ENCODE measurements around the gene DEPDC4. TPM values are rescaled to one million over a fixed set of nuclear protein-coding genes. Genes with fewer than 3 reads are reported as not detected.

Gene DEPDC4
- total RNA-seq, 5 donors from 2014 or later (not counting 1 experiment from before 2014, with no cell fraction given) = 0.38 to 0.93 (median 0.61) TPM; not detected in 1

Other genes starting within 250 kb of the DEPDC4 start
- gene BLTP3B, start 124.2 kb downstream of the DEPDC4 start, total RNA-seq = 10 to 100 TPM; 16.3 to 21.7 (median 18.2) TPM
- gene ACTR6, start 66.3 kb downstream of the DEPDC4 start, total RNA-seq = 10 to 100 TPM; 28.8 to 39.2 (median 35.3) TPM
- gene SCYL2, start 98 bp upstream of the DEPDC4 start, total RNA-seq = 10 to 100 TPM; 33.1 to 43.4 (median 36.7) TPM
- gene SLC17A8, start 90.0 kb upstream of the DEPDC4 start, total RNA-seq = not detected
- gene NR1H4, start 206.8 kb upstream of the DEPDC4 start, total RNA-seq = not detected

Data from T-cell (primary cell).